Suprapubic skin (tissue), 4 donors: ENCODE data around the gene MUC6. TPM values are rescaled to one million over a fixed set of nuclear protein-coding genes. Genes with fewer than 3 reads are reported as not detected.

Experiments
- DNase-seq, 2 donors: peaks; one replicate each; pipeline ENCODE4 v3.0.0-alpha.2; 2019; ENCODE audit warnings: low spot score in 2 of 2
- H3K27ac ChIP-seq: fragments of 200-600 bp; sonication (generic); one replicate; pipeline ENCODE4 v1.5.1; 2019
- H3K27me3 ChIP-seq: fragments of 200-600 bp; sonication (generic); one replicate; pipeline ENCODE4 v1.5.1; 2019
- H3K36me3 ChIP-seq: fragments of 200-600 bp; sonication (generic); one replicate; pipeline ENCODE4 v1.5.1; 2019
- H3K4me1 ChIP-seq: fragments of 200-600 bp; sonication (generic); one replicate; pipeline ENCODE4 v1.5.1; 2019
- H3K4me3 ChIP-seq: fragments of 200-600 bp; sonication (generic); one replicate; pipeline ENCODE4 v1.5.1; 2019; ENCODE audit warnings: mild to moderate bottlenecking
- H3K9me3 ChIP-seq: fragments of 200-600 bp; sonication (generic); one replicate; pipeline ENCODE4 v1.5.1; 2019
- EP300 ChIP-seq: sonication (generic); formaldehyde crosslinking; IDR thresholded peaks from one replicate; pipeline ENCODE4 v1.6.1; 2017; ENCODE audit warnings: antibody characterized with exemption
- POLR2A ChIP-seq, 2 donors: fragments of 450-650 bp; IDR thresholded peaks; one replicate each; pipeline ENCODE4 v1.6.1; 2017; ENCODE audit warnings: antibody characterized with exemption in 2 of 2, mild to moderate bottlenecking in 2 of 2, moderate library complexity in 2 of 2
- POLR2AphosphoS5 ChIP-seq, 3 donors: sonication (generic); formaldehyde crosslinking; IDR thresholded peaks; one replicate each; pipeline ENCODE4 v1.6.1; 2017; ENCODE audit warnings: antibody characterized with exemption in 3 of 3
- WGBS: methylation state at CpG from one replicate; pipeline ENCODE4 v1.1.5; 2018; 5-methylcytosine and 5-hydroxymethylcytosine counted together
- total RNA-seq, 4 donors: library from RNA; depleted of rRNA; stranded (reverse); fragments of >200 nt; gene quantifications; one replicate each; pipeline ENCODE4 v1.1.0, GENCODE V29; 2016
- TF ChIP-seq, protein P1 (sequence below), 2 donors: fragments of 200-600 bp in 1 of 2; fragments of 450-650 bp in 1 of 2; sonication (generic) in 1 of 2; IDR thresholded peaks; one replicate each; pipeline ENCODE4 v1.5.1; 2016 to 2019; ENCODE audit warnings: antibody characterized with exemption in 2 of 2, mild to moderate bottlenecking in 1 of 2, moderate library complexity in 1 of 2

MUC6 gene
- total RNA-seq, 4 donors from 2014 or later, result 0.04 TPM; not detected in 3

DNA sequence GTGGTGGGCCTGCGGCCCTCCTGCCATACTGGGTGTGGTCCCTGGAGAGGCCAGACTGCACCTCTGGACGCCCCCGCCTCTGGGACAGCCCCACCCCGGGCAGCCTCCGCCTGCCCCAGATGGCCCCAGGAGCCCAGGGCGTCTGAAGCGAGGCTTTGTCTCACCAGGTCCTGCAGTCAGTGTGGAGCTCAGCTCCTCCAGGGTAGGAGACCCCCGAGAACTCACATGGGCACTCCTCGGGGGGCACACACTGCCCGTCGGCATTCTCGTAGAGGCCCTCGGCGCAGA is 10.4 kb downstream of the MUC6 start:
- peaks cover 6% of the 10 kb centered on the region for H3K36me3 ChIP-seq

DNA sequence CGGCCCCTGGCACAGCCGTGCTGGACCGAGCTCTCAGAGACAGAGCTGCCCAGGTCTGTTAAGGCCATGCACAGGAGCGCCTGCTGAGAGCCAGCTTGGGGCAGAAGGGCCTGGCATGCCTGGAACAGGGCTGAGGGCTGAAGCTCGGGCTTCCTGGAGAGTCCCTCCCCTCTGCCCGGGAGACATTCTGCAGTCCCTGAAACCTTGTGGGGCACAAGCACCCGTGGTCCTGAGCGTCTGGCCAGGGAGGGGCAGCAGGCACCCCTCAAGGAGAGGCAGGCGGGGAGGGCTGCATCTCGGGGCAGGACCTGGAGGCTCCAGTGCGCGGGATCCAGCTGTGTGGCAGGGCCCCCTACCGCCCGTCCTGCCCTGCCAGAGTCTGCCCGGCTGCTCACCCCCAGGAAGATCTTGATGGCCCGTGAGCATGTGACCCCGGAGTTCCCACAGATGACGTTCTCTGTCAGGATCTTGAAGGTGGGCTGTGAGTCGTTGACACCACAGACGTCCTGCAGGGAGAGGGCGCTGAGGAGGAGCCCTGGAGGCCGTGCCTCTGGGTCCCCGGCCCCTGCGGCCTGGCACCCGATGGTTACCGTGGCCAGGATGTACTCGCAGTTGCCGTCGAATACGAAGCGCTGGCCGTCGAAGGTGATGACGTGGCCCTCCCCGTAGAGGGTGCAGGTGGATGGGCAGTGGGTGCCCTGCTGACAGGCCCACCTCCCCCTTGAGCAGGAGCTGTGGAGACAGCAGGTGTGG is 10.9 kb downstream of the MUC6 start:
- TF ChIP-seq, protein P1, sequence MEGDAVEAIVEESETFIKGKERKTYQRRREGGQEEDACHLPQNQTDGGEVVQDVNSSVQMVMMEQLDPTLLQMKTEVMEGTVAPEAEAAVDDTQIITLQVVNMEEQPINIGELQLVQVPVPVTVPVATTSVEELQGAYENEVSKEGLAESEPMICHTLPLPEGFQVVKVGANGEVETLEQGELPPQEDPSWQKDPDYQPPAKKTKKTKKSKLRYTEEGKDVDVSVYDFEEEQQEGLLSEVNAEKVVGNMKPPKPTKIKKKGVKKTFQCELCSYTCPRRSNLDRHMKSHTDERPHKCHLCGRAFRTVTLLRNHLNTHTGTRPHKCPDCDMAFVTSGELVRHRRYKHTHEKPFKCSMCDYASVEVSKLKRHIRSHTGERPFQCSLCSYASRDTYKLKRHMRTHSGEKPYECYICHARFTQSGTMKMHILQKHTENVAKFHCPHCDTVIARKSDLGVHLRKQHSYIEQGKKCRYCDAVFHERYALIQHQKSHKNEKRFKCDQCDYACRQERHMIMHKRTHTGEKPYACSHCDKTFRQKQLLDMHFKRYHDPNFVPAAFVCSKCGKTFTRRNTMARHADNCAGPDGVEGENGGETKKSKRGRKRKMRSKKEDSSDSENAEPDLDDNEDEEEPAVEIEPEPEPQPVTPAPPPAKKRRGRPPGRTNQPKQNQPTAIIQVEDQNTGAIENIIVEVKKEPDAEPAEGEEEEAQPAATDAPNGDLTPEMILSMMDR (IDR thresholded peaks at IDR 0.05), result no peak
- TF ChIP-seq EP300, result no peak
- no peak for TF ChIP-seq POLR2A (IDR thresholded peaks at IDR 0.05)
- no peak for TF ChIP-seq POLR2AphosphoS5 (IDR thresholded peaks at IDR 0.05)
- Histone ChIP-seq H3K27me3 (peaks cover 4% of the 10 kb centered on the region), H3K4me3 (no peak overlapping the region), H3K9me3 (no peaks in the 10 kb centered on the region), H3K4me1 (no peaks in the 10 kb centered on the region), H3K27ac (no peak overlapping the region), H3K36me3 (peaks cover 6% of the 10 kb centered on the region)
- WGBS, result 55% methylated on average over 9 of the region's 35 CpGs
- no peak for DNase-seq

More for the DNA sequence above, 10.4 kb downstream of the MUC6 start:
- Histone ChIP-seq H3K9me3 (no peaks in the 10 kb centered on the region), H3K4me3 (no peak overlapping the region), H3K27ac (no peak overlapping the region), H3K4me1 (no peaks in the 10 kb centered on the region), H3K27me3 (peaks cover 9% of the 10 kb centered on the region)
- 88% methylated on average over 5 of the region's 14 CpGs for WGBS
- TF ChIP-seq, protein P1 (IDR thresholded peaks at IDR 0.05), result no peak
- TF ChIP-seq POLR2AphosphoS5 (IDR thresholded peaks at IDR 0.05), result no peak
- no peak for TF ChIP-seq POLR2A (IDR thresholded peaks at IDR 0.05)
- TF ChIP-seq EP300, result no peak
- DNase-seq, result no peak

DNA sequence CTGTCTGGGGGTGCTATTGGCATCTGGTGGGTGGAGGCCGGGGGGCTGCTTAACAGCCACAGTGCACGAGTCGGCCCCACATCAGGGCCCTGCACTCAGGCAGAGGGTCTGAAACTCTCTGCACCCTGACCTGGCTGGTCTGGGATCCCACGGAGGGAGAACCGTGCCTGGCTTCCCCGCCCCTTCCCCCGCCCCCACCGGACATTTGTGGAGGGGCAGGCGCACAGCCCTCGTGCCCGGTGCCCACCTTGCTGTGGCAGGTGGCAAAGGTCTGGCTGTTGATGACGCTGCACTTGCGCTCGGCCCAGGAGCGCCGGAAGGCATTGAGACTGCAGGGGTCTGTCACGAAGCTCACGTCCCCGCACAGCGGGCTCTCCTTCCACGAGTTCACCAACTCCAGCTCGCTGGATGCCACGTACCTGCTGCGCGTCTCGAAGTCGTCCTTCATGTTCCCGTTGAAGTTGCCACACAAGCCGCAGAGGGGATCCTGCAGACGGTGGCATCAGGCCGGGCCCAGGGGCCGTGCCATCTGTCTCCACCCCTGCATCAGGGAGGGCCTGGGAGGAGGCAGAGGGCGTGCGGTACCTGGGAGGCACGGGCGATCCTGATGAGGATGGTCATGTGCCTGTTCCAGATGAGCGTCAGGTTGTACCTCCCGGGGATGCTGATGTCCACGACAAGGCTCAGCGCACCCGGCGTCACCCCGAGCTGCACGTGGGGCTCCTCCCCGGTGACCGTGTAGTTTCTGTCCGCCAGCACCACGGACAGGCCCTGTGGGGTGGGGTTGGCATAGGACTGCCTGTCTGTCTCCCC is 11.7 kb downstream of the MUC6 start:
- no peak for TF ChIP-seq POLR2A (IDR thresholded peaks at IDR 0.05)
- TF ChIP-seq POLR2AphosphoS5 (IDR thresholded peaks at IDR 0.05), result no peak
- no peak for TF ChIP-seq EP300
- TF ChIP-seq, protein P1 (IDR thresholded peaks at IDR 0.05), result no peak
- H3K4me3 ChIP-seq, result no peak overlapping the region
- H3K27ac ChIP-seq, result no peak overlapping the region
- H3K36me3 ChIP-seq, result peaks cover 6% of the 10 kb centered on the region
- whole genome bisulfite sequencing, result 79% methylated on average over 24 of the region's 48 CpGs
- DNase-seq, result no peak
- H3K4me1 ChIP-seq, result no peaks in the 10 kb centered on the region
- no peaks in the 10 kb centered on the region for H3K9me3 ChIP-seq
- no peaks in the 10 kb centered on the region for H3K27me3 ChIP-seq

DNA sequence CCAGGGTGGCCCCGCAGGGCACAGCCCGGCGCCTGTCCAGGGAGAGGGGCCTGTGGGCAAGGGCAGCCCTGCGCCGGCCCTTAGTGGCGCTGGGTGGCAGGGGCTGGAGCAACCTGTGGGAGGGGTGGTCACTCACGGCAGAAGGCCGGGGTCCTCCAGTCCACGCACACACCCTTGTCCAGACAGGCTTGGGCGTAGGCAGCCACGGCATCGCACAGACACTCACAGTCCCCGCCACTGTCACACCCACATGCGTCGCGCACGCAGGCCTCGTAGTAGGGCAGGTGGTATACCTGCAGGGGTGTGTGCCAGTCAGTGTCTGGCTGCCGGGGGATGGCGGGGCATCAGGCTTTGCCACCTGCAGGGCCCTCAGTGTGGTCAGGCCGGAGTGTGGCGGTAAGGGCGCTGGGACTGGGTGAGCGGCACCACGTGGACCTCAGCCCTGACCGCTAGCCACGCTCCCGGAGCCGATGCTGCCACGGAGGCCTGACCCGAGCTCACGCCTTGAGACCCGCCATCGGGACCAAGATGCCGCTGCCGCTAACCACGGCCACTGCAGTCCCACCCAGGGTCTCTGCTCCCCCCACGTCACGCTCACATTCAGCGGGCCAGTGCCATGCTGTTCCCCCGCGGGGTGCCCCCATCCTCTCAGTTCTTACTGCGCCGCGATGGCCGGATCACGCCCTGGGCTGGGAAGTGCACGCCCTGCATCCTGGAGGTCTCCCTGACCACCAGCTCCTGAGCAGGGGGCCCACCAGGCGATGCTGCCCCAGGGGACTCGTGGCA is 12.5 kb downstream of the MUC6 start:
- DNase-seq, result no peak
- H3K4me3 ChIP-seq, result no peak overlapping the region
- no peaks in the 10 kb centered on the region for H3K27me3 ChIP-seq
- no peak overlapping the region for H3K27ac ChIP-seq
- peaks cover 6% of the 10 kb centered on the region for H3K36me3 ChIP-seq
- no peaks in the 10 kb centered on the region for H3K9me3 ChIP-seq
- 96% methylated on average over 23 of the region's 50 CpGs for WGBS
- no peaks in the 10 kb centered on the region for H3K4me1 ChIP-seq
- TF ChIP-seq POLR2A (IDR thresholded peaks at IDR 0.05) (no peak), POLR2AphosphoS5 (IDR thresholded peaks at IDR 0.05) (no peak), EP300 (no peak)
- TF ChIP-seq, protein P1 (IDR thresholded peaks at IDR 0.05), result no peak
